ENCODE results near the gene NAV1.
"Not testable (repeated sequence)": the region's sequence is repeated elsewhere in the genome, so short reads cannot be mapped to it uniquely, and the experiment has no call there.

Gene NAV1

DNA sequence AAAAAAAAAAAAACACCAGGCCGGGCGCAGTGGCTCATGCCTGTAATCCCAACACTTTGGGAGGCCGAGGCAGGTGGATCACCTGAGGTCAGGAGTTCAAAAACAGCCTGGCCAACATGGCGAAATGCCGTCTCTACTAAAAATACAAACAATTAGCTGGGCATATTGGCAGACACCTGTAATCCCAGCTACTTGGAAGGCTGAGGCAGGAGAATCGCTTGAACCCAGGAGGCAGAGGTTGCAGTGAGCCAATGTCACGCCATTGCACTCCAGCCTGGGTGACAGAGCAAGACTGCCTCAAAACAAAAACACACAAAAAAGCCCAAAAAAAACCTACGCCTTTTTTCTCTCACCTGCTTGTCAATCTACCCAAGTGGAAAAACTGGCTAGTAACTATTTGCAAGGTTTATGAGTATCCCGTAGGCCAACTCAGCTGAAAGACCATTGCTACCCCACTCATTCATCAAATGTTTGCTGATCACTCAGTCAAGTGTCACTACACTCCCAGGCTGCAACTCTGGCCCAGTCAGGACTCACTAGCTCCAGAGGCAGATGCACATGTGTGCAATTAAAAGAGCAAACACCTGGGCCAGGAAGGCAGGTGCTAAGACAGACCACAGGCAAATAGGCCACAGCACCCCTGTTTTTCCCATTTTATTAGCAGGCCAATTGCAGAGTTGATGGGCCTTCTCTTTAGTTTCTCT, 34.0 kb upstream of the NAV1 start:
- DNase-seq = no peak

DNA sequence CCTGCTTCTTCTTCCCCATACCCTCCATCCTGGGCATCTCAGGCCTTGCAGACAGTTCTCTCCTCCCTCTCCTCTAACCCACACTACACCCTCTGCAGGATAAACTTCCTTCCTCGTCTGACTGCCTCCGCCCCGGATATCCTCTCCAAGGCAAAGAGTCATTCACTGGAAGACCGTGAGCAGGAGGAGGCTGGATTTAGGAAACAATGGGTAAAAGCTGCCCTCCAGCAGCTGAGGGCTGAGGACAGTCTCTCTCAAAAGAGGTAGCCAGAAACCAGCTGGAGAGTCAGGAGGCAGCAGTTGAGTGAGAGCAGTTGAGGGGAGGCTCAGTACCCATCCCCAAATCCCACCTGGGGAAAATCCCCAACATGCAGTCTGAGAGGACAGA, 33.4 kb upstream of the NAV1 start:
- DNase-seq = no peak

DNA sequence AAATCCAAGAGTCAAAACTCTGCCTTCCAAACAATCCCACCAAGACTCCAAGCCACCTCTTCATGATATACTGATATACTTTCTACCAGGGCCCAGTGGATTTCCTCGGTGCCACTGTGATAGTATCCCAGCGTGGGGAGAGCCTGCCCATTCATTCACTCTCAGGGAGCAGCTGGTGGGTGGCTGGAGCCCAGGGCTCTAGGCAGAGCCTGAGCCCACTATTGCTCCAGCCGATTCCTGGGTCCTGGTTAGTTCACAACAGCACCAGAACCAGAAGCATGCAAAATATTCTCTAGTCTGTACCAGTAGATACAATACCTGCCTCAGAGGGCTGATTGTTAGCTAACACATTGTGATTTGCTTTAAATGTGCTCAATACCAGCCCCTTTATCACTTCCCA, 32.8 kb upstream of the NAV1 start:
- no peak for DNase-seq

DNA sequence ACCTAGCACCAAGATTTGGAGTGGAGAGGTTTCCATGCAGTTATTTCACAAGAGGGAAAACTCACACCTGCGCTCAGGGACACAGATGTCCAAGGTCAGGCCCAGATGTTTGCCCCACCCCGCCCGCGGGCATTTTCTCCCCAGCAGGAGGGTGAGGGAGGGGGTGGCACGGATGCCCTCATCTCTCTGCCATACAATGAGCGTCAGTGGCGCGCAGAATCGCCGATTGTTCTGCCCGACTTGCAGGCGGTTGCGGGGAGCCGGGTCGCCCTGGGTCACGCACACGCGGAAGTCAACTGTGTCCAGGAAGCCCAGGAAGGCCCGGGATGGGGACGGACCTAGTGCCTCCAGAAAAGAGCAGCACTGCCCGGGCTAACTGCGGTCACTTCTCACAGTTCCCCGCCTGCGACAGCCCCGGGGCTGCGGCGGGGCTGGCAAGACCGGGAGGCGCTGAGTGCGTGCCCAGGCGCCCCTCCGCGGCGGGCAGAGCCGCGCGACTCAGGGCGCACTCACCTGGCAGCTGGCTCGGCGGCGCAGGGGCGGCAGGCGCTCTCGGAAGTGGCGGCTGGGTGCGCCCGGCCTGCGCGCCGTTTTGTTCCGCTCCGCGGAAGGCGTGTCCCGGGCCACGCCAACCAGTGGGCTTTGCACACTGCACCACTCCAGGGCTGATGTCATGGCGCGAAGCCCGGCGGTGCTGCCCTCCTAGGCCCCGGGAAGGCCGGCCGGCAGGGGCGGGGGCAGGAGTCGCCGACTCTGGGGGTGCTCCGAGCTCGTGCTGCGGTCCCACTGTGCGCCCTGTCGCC, 32.2 kb upstream of the NAV1 start, which contains the start of gene CSRP1:
Gene CSRP1 (minus strand): TSS at position 567 of the 803 bp plus-strand sequence. CDS start 10,820 bp downstream, outside the sequence.
- DNase-seq = peak; percentile 80

DNA sequence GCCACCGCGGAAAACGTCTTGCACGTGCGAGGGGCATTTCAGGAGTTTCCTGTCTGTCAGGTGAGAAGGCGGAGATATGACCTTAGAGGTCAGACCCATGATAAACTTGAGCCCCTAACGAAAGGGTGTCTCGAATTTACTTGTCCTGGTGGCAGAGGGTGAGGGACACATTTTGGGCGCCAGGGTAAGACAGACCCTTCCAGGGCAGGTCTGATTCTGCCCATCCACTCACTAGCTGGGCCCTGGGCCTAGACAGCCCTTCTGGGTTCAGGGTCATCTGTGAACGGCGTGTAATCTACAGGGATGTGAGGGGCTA, 31.6 kb upstream of the NAV1 start:
- no peak for DNase-seq

DNA sequence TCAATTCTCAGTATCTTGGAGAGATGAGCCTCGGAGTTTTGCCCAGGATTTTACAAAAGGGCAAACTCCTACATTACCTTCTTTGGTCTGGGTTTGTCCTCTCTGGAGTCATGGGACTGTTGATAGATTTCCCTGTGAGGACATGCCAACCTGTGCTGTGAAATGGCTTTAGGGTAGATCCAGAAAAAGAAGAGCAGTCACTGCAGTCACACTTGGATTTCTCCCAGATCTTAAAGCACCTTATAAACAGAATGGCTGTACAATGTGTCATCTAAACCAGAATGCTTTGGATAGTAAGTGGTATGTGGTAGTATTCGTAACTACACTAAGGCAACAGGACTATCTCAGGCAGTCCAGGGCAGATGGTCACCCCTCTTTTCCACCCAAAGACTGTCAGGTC, 30.1 kb upstream of the NAV1 start:
- DNase-seq = no peak

DNA sequence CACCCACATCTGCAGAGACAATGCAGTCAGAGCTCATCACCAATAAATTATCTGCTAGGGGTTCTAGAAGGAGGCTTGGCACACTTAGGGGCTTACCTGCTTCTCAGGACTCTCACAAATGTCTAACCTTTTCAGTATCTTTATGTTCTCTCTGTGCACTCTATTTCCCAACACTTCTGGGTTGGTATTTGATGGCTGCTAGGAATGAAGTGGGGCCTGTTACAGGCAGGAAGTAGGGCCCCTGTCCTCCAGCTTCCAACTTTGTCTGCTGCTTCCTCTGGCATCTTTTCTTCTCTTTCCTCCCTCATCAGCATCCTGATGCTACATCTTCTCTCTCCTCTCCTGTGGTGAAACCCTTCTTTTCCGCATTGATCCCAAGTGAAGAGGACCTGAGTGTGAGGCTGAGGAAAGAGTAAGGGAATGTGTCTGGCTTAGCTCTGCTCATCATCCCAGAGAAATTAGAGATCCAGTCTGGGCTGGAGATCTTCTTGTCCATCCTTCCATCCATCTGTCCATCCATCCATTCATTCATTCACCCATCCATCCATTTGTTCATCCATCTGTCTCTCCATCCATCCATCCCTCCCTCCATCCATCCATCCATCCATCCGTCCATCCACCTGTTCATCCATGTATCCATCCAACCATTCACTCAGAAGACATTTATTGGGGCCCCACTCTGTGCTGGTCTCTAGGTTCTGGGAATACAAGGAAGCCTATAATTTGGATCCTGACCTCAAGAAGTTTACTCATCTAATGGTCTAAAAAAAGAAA, 29.1 kb upstream of the NAV1 start:
- no peak for DNase-seq

DNA sequence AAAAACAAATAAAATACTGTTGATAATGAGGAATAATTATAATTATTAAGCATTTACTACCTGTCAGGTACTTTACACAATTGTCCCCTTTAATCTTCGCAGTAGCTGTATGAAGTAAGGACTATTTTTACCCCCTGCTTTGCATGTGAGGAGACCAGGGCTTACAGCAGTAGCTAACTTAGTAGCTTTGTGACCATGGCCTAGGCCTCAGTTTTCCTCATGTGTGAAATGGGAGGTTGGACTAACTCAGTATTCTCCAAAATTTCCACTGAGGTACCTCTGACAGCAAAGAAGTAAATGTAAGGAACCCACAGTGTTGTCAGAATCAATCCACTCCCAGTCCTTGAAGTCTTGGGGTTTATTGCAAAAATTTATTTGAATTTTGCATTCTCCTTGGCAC, 28.2 kb upstream of the NAV1 start:
- no peak for DNase-seq

DNA sequence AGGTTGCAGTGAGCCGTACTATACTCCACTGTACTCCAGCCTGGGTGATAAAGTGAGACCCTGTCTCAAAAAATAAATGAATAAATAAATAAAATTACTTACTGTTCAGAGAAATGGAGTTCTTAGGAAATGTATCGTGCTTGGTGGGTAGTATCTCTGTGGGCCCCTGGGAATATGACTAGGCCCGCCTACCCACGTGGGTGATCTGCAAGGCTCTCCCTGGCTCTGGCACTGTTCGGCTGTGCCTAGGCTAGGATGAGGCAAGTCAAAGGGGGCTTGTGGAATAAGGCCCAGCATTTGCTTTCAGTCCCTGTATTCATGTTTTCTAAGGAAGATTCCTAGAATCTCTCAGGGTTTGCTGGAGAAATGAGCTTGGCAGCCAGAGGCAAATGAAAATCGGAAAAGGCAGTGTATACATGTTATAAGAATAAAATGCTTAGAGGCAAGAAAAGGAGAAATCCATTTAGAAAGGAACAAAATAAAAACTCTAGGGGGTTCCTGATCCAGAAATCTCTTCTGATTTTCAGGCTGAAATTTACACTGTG, 27.5 kb upstream of the NAV1 start:
- DNase-seq = no peak

DNA sequence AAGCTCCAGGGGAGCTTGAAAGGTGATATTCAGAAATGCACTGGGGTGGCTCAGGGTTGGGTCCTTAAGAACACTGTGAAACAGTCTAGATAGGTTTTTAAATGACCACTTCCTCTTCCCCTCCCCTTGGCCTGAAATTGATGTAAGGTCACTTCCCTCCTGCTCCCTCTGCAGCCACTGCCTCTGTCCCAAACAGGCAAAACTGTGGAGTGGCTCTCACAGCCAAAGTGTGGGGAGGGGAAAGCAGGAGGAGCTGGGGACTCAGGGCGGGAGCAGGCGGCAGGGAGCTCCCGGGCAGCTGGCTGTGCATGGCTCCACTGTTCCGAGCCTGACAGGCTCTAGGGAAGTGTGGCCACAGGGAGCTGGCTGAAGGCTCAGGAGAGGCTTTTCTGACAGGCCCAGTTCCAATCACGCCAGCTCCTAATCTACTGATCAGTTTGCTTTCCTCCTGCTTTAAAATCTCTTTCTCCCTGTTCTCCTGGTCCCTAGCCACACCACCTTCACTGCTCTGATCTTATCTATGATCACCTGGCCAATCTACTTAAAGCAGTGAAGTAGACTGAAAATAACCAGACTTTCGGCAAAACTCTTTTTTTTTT, 26.9 kb upstream of the NAV1 start:
- peak; percentile 6 for DNase-seq

DNA sequence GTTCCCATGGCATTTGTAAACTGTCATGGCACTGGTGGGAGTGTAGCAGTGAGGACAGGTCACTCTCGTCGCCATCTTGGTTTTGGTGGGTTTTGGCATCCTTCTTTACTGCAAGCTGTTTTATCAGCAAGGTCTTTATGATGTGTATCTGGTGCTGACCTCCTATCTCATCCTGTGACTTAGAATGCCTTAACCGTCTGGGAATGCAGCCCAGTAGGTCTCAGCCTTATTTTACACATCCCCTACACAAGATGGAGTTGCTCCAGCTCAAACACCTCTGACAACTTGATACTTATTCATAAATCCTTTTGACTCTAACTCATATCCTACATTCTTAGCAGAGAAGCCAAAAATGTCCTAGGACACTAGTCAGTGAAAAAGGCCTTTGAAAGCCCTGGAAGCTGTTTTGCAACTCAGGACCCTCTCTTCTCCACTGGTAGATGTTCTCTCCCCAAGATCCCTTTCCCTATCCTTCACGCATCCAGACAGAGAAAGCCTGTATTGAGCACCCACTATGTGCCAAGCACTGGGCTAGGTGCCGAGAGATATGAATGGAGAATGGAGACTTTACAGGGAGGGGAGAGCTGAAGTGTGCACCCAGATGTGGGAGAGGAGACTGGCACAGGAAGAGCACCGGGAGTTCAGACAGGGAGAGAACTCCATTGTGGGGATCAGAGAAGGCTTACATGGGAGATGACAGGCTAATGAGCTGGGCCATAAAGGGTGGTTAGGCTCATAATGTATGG, 25.3 kb upstream of the NAV1 start:
- DNase-seq = no peak

DNA sequence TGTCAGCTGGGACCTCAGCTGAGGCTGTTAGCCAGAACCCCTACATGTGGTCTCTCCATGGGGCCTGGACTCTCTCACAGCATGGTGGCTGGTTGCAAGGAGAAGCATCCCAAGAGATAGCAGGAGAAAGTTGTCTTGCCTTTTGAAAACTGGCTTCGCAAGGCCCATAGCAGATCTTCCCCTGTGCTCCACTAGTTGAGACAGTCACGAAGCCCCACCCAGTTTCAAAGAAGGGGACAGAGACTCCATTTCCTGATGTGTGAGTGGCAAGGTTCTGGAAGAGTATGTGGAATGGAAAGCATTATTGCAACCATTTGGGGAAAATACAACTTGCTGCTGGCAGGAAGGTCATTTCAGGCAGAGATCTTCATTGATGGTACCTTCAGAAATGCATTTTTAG, 24.5 kb upstream of the NAV1 start:
- no peak for DNase-seq

DNA sequence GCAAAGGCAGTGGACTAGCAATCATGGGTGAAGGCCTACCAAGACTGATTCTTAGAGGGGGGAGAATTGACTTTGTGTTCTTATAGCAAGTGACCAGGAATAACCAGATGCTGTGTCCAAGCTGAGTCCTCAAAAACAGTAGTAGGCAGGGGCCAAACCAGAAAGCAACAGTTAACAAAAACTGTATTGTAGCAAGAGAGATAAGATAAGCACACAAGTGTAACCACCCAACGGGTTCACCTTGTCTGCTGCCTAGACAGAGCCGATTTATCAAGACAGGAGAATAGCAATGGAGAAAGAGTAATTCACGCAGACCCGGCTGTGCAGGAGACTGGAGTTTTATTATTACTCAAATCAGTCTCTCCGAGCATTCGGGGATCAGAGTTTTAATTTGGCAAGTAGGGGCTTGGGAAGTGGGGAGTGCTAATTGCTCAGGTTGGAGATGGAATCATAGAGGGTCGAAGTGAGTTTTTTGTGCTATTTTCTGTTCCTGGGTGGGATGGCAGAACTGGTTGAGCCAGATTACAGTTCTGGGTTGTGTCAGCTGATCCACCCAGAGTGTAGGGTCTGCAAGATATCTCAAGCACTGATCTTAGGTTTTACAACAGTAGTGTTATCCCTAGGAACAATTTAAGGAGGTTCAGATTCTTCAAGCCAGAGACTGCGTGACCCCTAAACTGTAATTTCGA, 23.7 kb upstream of the NAV1 start:
- no peak for DNase-seq

DNA sequence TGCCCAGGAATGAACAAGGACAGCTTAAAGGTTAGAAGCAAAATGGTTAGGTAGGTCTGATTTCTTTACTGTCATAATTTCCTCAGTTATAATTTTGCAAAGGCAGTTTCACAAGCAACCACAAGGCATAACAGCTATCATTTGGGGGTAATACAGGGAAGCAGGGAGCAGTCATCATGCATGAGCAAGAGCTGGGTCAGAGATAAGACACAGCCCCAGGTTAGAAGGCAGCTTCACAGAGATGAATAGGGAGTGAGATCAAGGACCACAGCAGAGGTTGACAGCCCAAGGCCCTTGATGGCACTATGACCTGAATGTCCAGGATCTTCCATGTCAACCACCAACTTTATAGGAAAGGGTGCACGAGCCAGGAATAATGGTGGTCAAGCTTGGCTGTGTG, 23.0 kb upstream of the NAV1 start:
- DNase-seq = no peak

DNA sequence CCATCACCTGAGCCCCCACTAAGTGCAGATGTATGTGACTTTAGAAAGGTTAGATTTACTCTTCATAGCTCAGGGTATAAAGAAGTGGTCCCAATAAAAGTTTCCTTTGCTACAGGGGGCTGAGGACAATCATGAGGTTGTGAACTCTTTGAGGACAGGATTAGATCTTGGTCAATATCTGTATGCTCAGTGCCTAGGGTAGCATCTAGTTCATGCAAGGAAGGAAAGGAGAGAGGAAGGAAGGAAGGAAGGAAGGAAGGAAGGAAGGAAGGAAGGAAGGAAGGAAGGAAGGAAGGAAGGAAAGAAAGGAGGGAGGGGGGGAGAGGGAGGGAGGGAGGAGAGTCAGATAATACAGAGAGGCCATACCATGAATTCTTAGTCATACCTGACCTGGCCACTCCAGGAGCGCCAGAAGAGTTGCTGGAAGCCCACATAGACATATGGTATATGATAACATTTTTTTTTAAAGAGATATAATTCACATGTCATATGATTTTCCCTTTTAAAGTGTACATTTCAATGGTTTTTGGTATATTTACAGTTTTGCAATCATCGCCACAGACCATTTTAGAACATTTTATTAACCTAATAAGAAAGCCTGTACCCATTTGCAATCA, 22.3 kb upstream of the NAV1 start:
- no peak for DNase-seq

DNA sequence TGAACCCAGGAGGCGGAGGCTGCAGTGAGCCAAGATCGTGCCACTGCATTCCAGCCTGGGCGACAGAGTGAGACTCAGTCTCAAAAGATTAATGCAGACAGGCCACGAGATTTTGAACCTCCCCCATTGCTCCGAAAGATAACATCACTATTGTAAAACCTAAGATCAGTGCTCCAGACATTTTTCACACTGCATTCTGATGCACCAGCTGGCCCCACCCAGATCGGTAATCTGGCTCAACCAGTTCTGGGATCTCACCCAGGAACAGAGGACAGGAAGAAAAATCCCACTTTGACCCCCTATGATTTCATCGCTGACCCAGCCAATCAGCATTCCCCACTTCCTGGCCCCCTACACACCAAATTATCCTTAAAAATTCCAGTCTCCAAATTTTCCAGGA, 21.3 kb upstream of the NAV1 start:
- no peak for DNase-seq

DNA sequence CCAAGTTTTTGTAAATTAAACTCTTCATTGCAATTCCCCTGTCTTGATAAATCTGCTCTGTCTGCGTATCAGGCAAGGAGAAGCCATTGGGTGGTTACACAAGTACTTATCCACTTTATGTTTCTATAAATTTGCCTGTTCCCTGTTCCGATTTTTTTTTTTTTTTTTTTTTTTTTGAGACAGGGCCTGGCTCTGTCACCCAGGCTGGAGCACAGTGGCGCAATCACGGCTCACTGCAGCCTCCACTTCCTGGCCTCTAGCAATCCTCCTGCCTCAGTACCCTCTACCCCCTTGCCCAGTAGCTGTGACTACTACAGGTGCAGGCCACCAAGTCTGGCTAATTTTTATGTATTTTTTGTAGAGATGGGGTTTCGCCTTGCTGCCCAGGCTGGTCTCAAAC, 20.9 kb upstream of the NAV1 start:
- no peak for DNase-seq

DNA sequence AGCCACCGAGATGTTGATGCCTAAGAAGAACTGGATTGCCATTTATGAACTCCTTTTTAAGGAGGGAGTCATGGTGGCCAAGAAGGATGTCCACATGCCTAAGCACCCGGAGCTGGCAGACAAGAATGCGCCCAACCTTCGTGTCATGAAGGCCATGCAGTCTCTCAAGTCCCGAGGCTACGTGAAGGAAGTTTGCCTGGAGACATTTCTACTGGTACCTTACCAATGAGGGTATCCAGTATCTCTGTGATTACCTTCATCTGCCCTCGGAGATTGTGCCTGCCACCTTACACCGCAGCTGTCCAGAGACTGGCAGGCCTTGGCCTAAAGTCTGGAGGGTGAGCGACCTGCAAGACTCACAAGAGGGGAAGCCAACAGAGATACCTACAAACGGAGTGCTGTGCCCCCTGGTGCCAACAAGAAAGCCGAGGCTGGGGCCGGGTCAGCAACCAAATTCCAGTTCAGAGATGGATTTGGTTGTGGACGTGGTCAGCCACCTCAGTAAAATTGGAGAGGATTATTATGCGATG, 18.8 kb upstream of the NAV1 start:
- DNase-seq = not testable (repeated sequence)

DNA sequence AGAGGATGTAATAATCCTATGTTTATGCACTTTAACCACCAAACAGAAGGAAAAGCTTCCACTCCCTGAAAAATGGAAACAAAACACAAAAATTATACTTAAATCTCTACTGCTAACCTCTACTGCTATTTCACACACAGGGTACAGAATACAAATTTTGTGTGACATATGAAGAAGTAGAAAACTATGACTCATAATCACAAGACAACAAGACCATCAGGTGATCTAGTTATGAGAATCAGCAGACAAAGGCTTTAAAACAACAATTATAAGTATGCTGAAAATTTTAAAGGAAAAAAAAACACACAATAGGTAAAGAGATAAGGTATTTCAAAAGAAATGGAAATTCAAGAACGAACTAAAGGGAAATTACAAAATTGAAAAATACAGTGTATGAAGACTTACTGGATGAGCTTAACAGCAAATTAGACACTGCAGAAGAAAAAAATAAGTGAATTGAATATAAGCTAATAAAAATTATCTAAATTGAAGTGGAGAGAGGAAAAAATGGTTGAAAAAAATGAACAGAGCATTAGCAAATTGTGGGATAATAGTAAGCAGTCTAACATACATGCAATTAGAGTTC, 13.6 kb upstream of the NAV1 start:
- no peak for DNase-seq

DNA sequence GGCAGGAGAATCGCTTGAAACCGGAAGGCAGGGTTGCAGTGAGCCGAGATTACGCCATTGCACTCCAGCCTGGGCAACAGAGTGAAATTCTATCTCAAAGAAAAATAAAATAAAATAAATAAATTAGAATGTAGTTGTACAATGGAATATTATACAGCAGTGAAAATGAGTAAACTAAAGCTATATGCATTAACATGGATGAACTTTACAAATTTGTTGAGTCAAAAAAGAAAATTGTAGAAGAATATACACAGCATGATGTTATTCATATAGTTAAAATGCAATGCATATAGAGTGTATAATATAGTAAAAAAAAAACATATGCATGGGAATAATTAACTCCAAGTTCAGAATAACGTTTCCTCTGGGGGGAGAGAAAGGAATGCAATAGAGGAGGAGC, 11.0 kb upstream of the NAV1 start:
- DNase-seq = no peak

Measured in CD4-positive, alpha-beta T cell treated with Interleukin-4 for 4 hours (primary cell).